Measurements from ENCODE around the gene METRN.

Gene METRN

GRCh38 chr16:667113-667779 is 47.7 kb upstream of the METRN start:
- H3K36me3 ChIP-seq (ENCODE audit: control insufficient read depth in 2 of 2, insufficient read depth in 1 of 2, low read length in 2 of 2) = peaks cover 0 to 60% of the 10 kb centered on the region in 2 experiments; a peak in 2 of 3 replicates
- ChIA-PET CTCF (interaction anchor here (0.7 to 1.8 kb wide), 6 partner anchors 8 to 90 kb away, joined by 3 to 7 read pairs (median 4); no protein-coding TSS in a partner anchor), POLR2A (interaction anchor here (0.8 to 6.7 kb wide), 5 partner anchors 9 to 95 kb away, joined by 3 to 57 read pairs (median 7); partner anchors contain the start of genes RHBDL1, STUB1 and WDR90)
- peak overlapping the region; percentile 92 for H3K27ac ChIP-seq (ENCODE audit: extremely low read depth, low read depth, low read length)
- no peaks in the 10 kb centered on the region for H3K4me1 ChIP-seq (ENCODE audit: control insufficient read depth, insufficient read depth, low read length)
- TF ChIP-seq ZNF585B (tag by site-specific recombination; IDR thresholded peaks at IDR 0.05) (no peak), ZNF114 (tag by site-specific recombination; IDR thresholded peaks at IDR 0.05) (no peak), ZNF843 (tag by site-specific recombination; IDR thresholded peaks at IDR 0.05) (no peak), ZNF155 (tag by site-specific recombination; IDR thresholded peaks at IDR 0.05) (no peak), HIC1 (tag by site-specific recombination; IDR thresholded peaks at IDR 0.05) (no peak), WT1 (tag by site-specific recombination; IDR thresholded peaks at IDR 0.05) (no peak), ZNF175 (tag by site-specific recombination; IDR thresholded peaks at IDR 0.05) (no peak), ZNF223 (tag by site-specific recombination; IDR thresholded peaks at IDR 0.05) (no peak), ZNF623 (tag by site-specific recombination; IDR thresholded peaks at IDR 0.05) (no peak), ZNF394 (tag by site-specific recombination; IDR thresholded peaks at IDR 0.05; ENCODE audit: borderline replicate concordance) (no peak), ZNF707 (tag by site-specific recombination; IDR thresholded peaks at IDR 0.05) (no peak), ZNF112 (tag by site-specific recombination; IDR thresholded peaks at IDR 0.05) (no peak), MEIS1 (CRISPR knock-in tag; IDR thresholded peaks at IDR 0.05; ENCODE audit: borderline replicate concordance) (no peak)
- TF ChIP-seq, protein P1, sequence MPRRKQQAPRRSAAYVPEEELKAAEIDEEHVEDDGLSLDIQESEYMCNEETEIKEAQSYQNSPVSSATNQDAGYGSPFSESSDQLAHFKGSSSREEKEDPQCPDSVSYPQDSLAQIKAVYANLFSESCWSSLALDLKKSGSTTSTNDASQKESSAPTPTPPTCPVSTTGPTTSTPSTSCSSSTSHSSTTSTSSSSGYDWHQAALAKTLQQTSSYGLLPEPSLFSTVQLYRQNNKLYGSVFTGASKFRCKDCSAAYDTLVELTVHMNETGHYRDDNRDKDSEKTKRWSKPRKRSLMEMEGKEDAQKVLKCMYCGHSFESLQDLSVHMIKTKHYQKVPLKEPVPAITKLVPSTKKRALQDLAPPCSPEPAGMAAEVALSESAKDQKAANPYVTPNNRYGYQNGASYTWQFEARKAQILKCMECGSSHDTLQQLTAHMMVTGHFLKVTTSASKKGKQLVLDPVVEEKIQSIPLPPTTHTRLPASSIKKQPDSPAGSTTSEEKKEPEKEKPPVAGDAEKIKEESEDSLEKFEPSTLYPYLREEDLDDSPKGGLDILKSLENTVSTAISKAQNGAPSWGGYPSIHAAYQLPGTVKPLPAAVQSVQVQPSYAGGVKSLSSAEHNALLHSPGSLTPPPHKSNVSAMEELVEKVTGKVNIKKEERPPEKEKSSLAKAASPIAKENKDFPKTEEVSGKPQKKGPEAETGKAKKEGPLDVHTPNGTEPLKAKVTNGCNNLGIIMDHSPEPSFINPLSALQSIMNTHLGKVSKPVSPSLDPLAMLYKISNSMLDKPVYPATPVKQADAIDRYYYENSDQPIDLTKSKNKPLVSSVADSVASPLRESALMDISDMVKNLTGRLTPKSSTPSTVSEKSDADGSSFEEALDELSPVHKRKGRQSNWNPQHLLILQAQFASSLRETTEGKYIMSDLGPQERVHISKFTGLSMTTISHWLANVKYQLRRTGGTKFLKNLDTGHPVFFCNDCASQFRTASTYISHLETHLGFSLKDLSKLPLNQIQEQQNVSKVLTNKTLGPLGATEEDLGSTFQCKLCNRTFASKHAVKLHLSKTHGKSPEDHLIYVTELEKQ (tag by site-specific recombination; IDR thresholded peaks at IDR 0.05; ENCODE audit: borderline replicate concordance) = no peak
- TF ChIP-seq, protein P2, sequence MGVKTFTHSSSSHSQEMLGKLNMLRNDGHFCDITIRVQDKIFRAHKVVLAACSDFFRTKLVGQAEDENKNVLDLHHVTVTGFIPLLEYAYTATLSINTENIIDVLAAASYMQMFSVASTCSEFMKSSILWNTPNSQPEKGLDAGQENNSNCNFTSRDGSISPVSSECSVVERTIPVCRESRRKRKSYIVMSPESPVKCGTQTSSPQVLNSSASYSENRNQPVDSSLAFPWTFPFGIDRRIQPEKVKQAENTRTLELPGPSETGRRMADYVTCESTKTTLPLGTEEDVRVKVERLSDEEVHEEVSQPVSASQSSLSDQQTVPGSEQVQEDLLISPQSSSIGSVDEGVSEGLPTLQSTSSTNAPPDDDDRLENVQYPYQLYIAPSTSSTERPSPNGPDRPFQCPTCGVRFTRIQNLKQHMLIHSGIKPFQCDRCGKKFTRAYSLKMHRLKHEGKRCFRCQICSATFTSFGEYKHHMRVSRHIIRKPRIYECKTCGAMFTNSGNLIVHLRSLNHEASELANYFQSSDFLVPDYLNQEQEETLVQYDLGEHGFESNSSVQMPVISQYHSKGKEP (tag by site-specific recombination; IDR thresholded peaks at IDR 0.05) = no peak
- H3K4me3 ChIP-seq (ENCODE audit: low read depth, low read length) = no peak overlapping the region
- no peaks in the 10 kb centered on the region for H3K9me3 ChIP-seq (ENCODE audit: control insufficient read depth, insufficient read depth, low read depth, low read length)

GRCh38 chr16:667780-668518 is 47.0 kb upstream of the METRN start, which contains the start of gene RHOT2:
Gene RHOT2, plus strand, starts transcription at chr16:668132. Its CDS starts 68 bp downstream, at chr16:668200.
- peak within 1 kb of the TSS; percentile 92 for H3K27ac ChIP-seq (ENCODE audit: extremely low read depth, low read depth, low read length)
- H3K4me3 ChIP-seq (ENCODE audit: low read depth, low read length) = peak within 1 kb of the TSS; percentile 90
- POLR2A ChIA-PET = interaction anchor here (0.8 to 6.7 kb wide), 6 partner anchors 9 to 96 kb away, joined by 3 to 57 read pairs (median 6); partner anchors contain the start of genes JMJD8, RHBDL1, STUB1 and WDR90
- H3K4me1 ChIP-seq (ENCODE audit: control insufficient read depth, insufficient read depth, low read length) = no peaks in the 10 kb centered on the region
- peaks cover 0 to 60% of the 10 kb centered on the region in 2 experiments; a peak in 2 of 3 replicates for H3K36me3 ChIP-seq (ENCODE audit: control insufficient read depth in 2 of 2, insufficient read depth in 1 of 2, low read length in 2 of 2)
- CTCF ChIA-PET = interaction anchor here (0.7 to 1.8 kb wide), 6 partner anchors 9 to 91 kb away, joined by 3 to 7 read pairs (median 4); no protein-coding TSS in a partner anchor
- no peaks in the 10 kb centered on the region for H3K9me3 ChIP-seq (ENCODE audit: control insufficient read depth, insufficient read depth, low read depth, low read length)
- TF ChIP-seq HOXC10 (CRISPR knock-in tag; IDR thresholded peaks at IDR 0.05) (no peak), ZBTB48 (tag by site-specific recombination; IDR thresholded peaks at IDR 0.05) (peak; percentile 63; the same call in 1 of the 2 replicates), SP2 (tag by site-specific recombination; IDR thresholded peaks at IDR 0.05) (peak; percentile 83), SCRT2 (tag by site-specific recombination; IDR thresholded peaks at IDR 0.05) (peak; percentile 98), ZNF561 (tag by site-specific recombination; IDR thresholded peaks at IDR 0.05; ENCODE audit: borderline replicate concordance) (peak; percentile 81; the same call in 1 of the 2 replicates), ZSCAN30 (tag by site-specific recombination; IDR thresholded peaks at IDR 0.05) (peak; percentile 97), ZNF391 (tag by site-specific recombination; IDR thresholded peaks at IDR 0.05; ENCODE audit: borderline replicate concordance, low read depth) (no peak), ZEB2 (tag by site-specific recombination; IDR thresholded peaks at IDR 0.05) (0 out of 2 replicates have a peak, but pooled peaks have one; percentile 10)
- TF ChIP-seq, protein P3, sequence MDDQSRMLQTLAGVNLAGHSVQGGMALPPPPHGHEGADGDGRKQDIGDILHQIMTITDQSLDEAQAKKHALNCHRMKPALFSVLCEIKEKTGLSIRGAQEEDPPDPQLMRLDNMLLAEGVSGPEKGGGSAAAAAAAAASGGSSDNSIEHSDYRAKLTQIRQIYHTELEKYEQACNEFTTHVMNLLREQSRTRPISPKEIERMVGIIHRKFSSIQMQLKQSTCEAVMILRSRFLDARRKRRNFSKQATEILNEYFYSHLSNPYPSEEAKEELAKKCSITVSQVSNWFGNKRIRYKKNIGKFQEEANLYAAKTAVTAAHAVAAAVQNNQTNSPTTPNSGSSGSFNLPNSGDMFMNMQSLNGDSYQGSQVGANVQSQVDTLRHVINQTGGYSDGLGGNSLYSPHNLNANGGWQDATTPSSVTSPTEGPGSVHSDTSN (CRISPR knock-in tag; IDR thresholded peaks at IDR 0.05) = peak; percentile 73; the same call in 1 of the 2 replicates

Data from HEK293 (cell line).